HEK293 (cell line): ENCODE results near the gene SFXN3.

ENCODE experiments used
- BCL11A ChIP-seq: fragments of 450-650 bp; formaldehyde crosslinking; IDR thresholded peaks from 2 replicates; pipeline ENCODE4 v1.5.1; 2016; ENCODE audit warnings: low read depth, missing biosample characterization, missing genetic modification characterization
- BCL6B ChIP-seq: fragments of 450-650 bp; formaldehyde crosslinking; IDR thresholded peaks from 2 replicates; pipeline ENCODE4 v1.5.1; 2017; ENCODE audit warnings: missing biosample characterization, missing genetic modification characterization
- GLIS1 ChIP-seq: fragments of 450-650 bp; formaldehyde crosslinking; IDR thresholded peaks from 2 replicates; pipeline ENCODE4 v1.5.1; 2016; ENCODE audit warnings: missing biosample characterization, missing genetic modification characterization
- KLF16 ChIP-seq: fragments of 450-650 bp; formaldehyde crosslinking; IDR thresholded peaks from 2 replicates; pipeline ENCODE4 v1.5.1; 2017; ENCODE audit warnings: missing biosample characterization, missing genetic modification characterization
- MEIS1 ChIP-seq: sonication (generic); formaldehyde crosslinking; IDR thresholded peaks from 2 replicates; pipeline ENCODE4 v1.8.1; 2022; ENCODE audit warnings: missing genetic modification reagents, mild to moderate bottlenecking, borderline replicate concordance
- SCRT1 ChIP-seq: fragments of 450-650 bp; formaldehyde crosslinking; IDR thresholded peaks from 2 replicates; pipeline ENCODE4 v1.5.1; 2016; ENCODE audit warnings: missing biosample characterization, missing genetic modification characterization, borderline replicate concordance
- YY2 ChIP-seq: fragments of 450-650 bp; formaldehyde crosslinking; IDR thresholded peaks from 2 replicates; pipeline ENCODE4 v1.5.1; 2016; ENCODE audit warnings: missing biosample characterization, missing genetic modification characterization
- ZBTB10 ChIP-seq: fragments of 450-650 bp; formaldehyde crosslinking; IDR thresholded peaks from 2 replicates; pipeline ENCODE4 v1.5.1; 2016; ENCODE audit warnings: missing biosample characterization, missing genetic modification characterization
- ZBTB6 ChIP-seq: fragments of 450-650 bp; formaldehyde crosslinking; IDR thresholded peaks from 2 replicates; pipeline ENCODE4 v1.5.1; 2017; ENCODE audit warnings: missing biosample characterization, missing genetic modification characterization
- ZEB2 ChIP-seq: fragments of 450-650 bp; formaldehyde crosslinking; IDR thresholded peaks from 2 replicates; pipeline ENCODE4 v1.5.1; 2016; ENCODE audit warnings: missing biosample characterization, missing genetic modification characterization
- ZFP3 ChIP-seq: fragments of 450-650 bp; formaldehyde crosslinking; IDR thresholded peaks from 2 replicates; pipeline ENCODE4 v1.5.1; 2016; ENCODE audit warnings: low read depth, missing biosample characterization, missing genetic modification characterization
- ZFP69B ChIP-seq: fragments of 450-650 bp; formaldehyde crosslinking; IDR thresholded peaks from 2 replicates; pipeline ENCODE4 v1.5.1; 2016; ENCODE audit warnings: missing biosample characterization, missing genetic modification characterization
- ZNF112 ChIP-seq: fragments of 450-650 bp; formaldehyde crosslinking; IDR thresholded peaks from 2 replicates; pipeline ENCODE4 v1.5.0; 2017; ENCODE audit warnings: missing biosample characterization, missing genetic modification characterization
- ZNF114 ChIP-seq: fragments of 450-650 bp; formaldehyde crosslinking; IDR thresholded peaks from 2 replicates; pipeline ENCODE4 v1.5.0; 2017; ENCODE audit warnings: missing biosample characterization, missing genetic modification characterization
- ZNF138 ChIP-seq: fragments of 450-650 bp; formaldehyde crosslinking; IDR thresholded peaks from 2 replicates; pipeline ENCODE4 v1.5.1; 2016; ENCODE audit warnings: missing biosample characterization, missing genetic modification characterization, borderline replicate concordance
- ZNF140 ChIP-seq: fragments of 450-650 bp; formaldehyde crosslinking; IDR thresholded peaks from 2 replicates; pipeline ENCODE4 v1.5.1; 2016; ENCODE audit warnings: missing biosample characterization, missing genetic modification characterization
- ZNF157 ChIP-seq: fragments of 450-650 bp; formaldehyde crosslinking; IDR thresholded peaks from 2 replicates; pipeline ENCODE4 v1.5.1; 2016; ENCODE audit warnings: missing biosample characterization, missing genetic modification characterization
- ZNF311 ChIP-seq: fragments of 450-650 bp; formaldehyde crosslinking; IDR thresholded peaks from 2 replicates; pipeline ENCODE4 v1.5.1; 2017; ENCODE audit warnings: missing biosample characterization, missing genetic modification characterization, borderline replicate concordance
- ZNF37A ChIP-seq: fragments of 450-650 bp; IDR thresholded peaks from 2 replicates; pipeline ENCODE4 v1.5.1; 2018; ENCODE audit warnings: missing biosample characterization, missing genetic modification characterization
- ZNF423 ChIP-seq: fragments of 450-650 bp; formaldehyde crosslinking; IDR thresholded peaks from 2 replicates; pipeline ENCODE4 v1.5.1; 2016; ENCODE audit warnings: missing biosample characterization, missing genetic modification characterization
- ZNF433 ChIP-seq: fragments of 450-650 bp; formaldehyde crosslinking; IDR thresholded peaks from 2 replicates; pipeline ENCODE4 v1.5.1; 2016; ENCODE audit warnings: missing biosample characterization, missing genetic modification characterization, low read depth
- ZNF501 ChIP-seq: fragments of 450-650 bp; formaldehyde crosslinking; IDR thresholded peaks from 2 replicates; pipeline ENCODE4 v1.5.1; 2016; ENCODE audit warnings: missing biosample characterization, missing genetic modification characterization
- ZNF510 ChIP-seq: fragments of 450-650 bp; formaldehyde crosslinking; IDR thresholded peaks from 2 replicates; pipeline ENCODE4 v1.5.1; 2018; ENCODE audit warnings: mild to moderate bottlenecking, missing genetic modification characterization, missing biosample characterization; ENCODE audit not compliant: insufficient replicate concordance
- ZNF513 ChIP-seq: fragments of 450-650 bp; IDR thresholded peaks from 2 replicates; pipeline ENCODE4 v1.5.1; 2018; ENCODE audit warnings: missing biosample characterization, missing genetic modification characterization
- ZNF529 ChIP-seq: fragments of 450-650 bp; formaldehyde crosslinking; IDR thresholded peaks from 2 replicates; pipeline ENCODE4 v1.5.1; 2017; ENCODE audit warnings: missing genetic modification characterization, missing biosample characterization; ENCODE audit not compliant: insufficient replicate concordance
- ZNF548 ChIP-seq: fragments of 450-650 bp; formaldehyde crosslinking; IDR thresholded peaks from 2 replicates; pipeline ENCODE4 v1.5.1; 2016; ENCODE audit warnings: missing biosample characterization, missing genetic modification characterization
- ZNF560 ChIP-seq: fragments of 450-650 bp; formaldehyde crosslinking; IDR thresholded peaks from 2 replicates; pipeline ENCODE4 v1.5.1; 2017; ENCODE audit warnings: missing biosample characterization, missing genetic modification characterization, borderline replicate concordance
- ZNF561 ChIP-seq: fragments of 450-650 bp; IDR thresholded peaks from 2 replicates; pipeline ENCODE4 v1.5.1; 2018; ENCODE audit warnings: missing biosample characterization, missing genetic modification characterization, borderline replicate concordance
- ZNF580 ChIP-seq: fragments of 450-650 bp; formaldehyde crosslinking; IDR thresholded peaks from 2 replicates; pipeline ENCODE4 v1.5.1; 2016; ENCODE audit warnings: missing biosample characterization, missing genetic modification characterization
- ZNF585B ChIP-seq: fragments of 450-650 bp; formaldehyde crosslinking; IDR thresholded peaks from 2 replicates; pipeline ENCODE4 v1.5.1; 2016; ENCODE audit warnings: missing biosample characterization, missing genetic modification characterization
- ZNF776 ChIP-seq: fragments of 450-650 bp; formaldehyde crosslinking; IDR thresholded peaks from 2 replicates; pipeline ENCODE4 v1.5.0; 2017; ENCODE audit warnings: missing biosample characterization, missing genetic modification characterization, borderline replicate concordance
- ZNF837 ChIP-seq: fragments of 450-650 bp; formaldehyde crosslinking; IDR thresholded peaks from 2 replicates; pipeline ENCODE4 v1.5.1; 2016; ENCODE audit warnings: missing biosample characterization, missing genetic modification characterization
- ZNF843 ChIP-seq: fragments of 450-650 bp; formaldehyde crosslinking; IDR thresholded peaks from 2 replicates; pipeline ENCODE4 v1.5.1; 2016; ENCODE audit warnings: missing biosample characterization, missing genetic modification characterization

SFXN3 gene

GRCh38 chr10:101018600-101019439 is 12.2 kb upstream of the SFXN3 start (continued):
- peak; percentile 38; the same call in 1 of the 2 replicates for TF ChIP-seq ZNF843 (tag by site-specific recombination)
- TF ChIP-seq KLF16 (tag by site-specific recombination): 0 out of 2 replicates have a peak, but pooled peaks have one; percentile 33
- TF ChIP-seq ZNF140 (tag by site-specific recombination): no peak
- TF ChIP-seq ZBTB6: peak; percentile 96
- TF ChIP-seq ZNF837 (tag by site-specific recombination): no peak
- TF ChIP-seq ZFP69B (tag by site-specific recombination): 0 out of 2 replicates have a peak, but pooled peaks have one; percentile 31
- no peak for TF ChIP-seq ZNF580
- TF ChIP-seq ZBTB10: peak; percentile 42; the same call in 1 of the 2 replicates
- TF ChIP-seq ZNF776 (tag by site-specific recombination): no peak
- no peak for TF ChIP-seq ZNF529
- TF ChIP-seq ZNF560 (tag by site-specific recombination): no peak
- TF ChIP-seq ZNF138 (tag by site-specific recombination): no peak
- TF ChIP-seq ZNF585B (tag by site-specific recombination): no peak
- TF ChIP-seq ZNF112 (tag by site-specific recombination): no peak
- TF ChIP-seq ZNF157 (tag by site-specific recombination): no peak
- TF ChIP-seq ZNF510 (tag by site-specific recombination): no peak
- TF ChIP-seq ZNF423 (tag by site-specific recombination): peak; percentile 77
- no peak for TF ChIP-seq ZNF513
- peak; percentile 87; the same call in 1 of the 2 replicates for TF ChIP-seq ZNF501
- TF ChIP-seq SCRT1 (tag by site-specific recombination): no peak
- TF ChIP-seq BCL6B (tag by site-specific recombination): no peak
- TF ChIP-seq ZFP3: no peak
- TF ChIP-seq ZEB2 (tag by site-specific recombination): no peak
- TF ChIP-seq YY2: no peak
- TF ChIP-seq ZNF37A: no peak
- TF ChIP-seq ZNF561 (tag by site-specific recombination): peak; percentile 70; the same call in 1 of the 2 replicates
- TF ChIP-seq ZNF548 (tag by site-specific recombination): no peak
- TF ChIP-seq MEIS1 (CRISPR knock-in tag): no peak
- no peak for TF ChIP-seq BCL11A
- TF ChIP-seq ZNF433 (tag by site-specific recombination): no peak
- TF ChIP-seq ZNF311 (tag by site-specific recombination): no peak
- TF ChIP-seq GLIS1: peak; percentile 78
- TF ChIP-seq ZNF114: no peak
